CD4-positive, alpha-beta T cell (primary cell): ENCODE measurements around the gene EXD3. TPM values are rescaled to one million over a fixed set of nuclear protein-coding genes. Genes with fewer than 3 reads are reported as not detected.

ENCODE experiments used
- ATAC-seq: fragments of 200-7000 bp; cut with Tn5 transposase; one replicate; pipeline ENCODE4 v1.10.0; 2022; ENCODE audit warnings: mild to moderate bottlenecking; ENCODE audit not compliant: poor library complexity
- CTCF ChIA-PET: fragments of 350-600 bp; sonication (Branson Sonifier 250); formaldehyde crosslinking; loops from one replicate; lab custom pipeline; 2021; ENCODE audit warnings: antibody characterized with exemption, inconsistent platforms; lab: Charles Lee
- POLR2A ChIA-PET: fragments of 350-600 bp; sonication (Branson Sonifier 250); formaldehyde crosslinking; loops from one replicate; lab custom pipeline; 2021; ENCODE audit warnings: antibody characterized with exemption, inconsistent platforms; lab: Charles Lee
- DNase-seq, 14 experiments: peaks; one replicate each; pipeline ENCODE4 v3.0.0-alpha.2; 2013 to 2020; ENCODE audit warnings: mixed read lengths in 2 of 14
- H3K27ac ChIP-seq, 2 donors: one replicate each; pipeline versions ENCODE4 v1.5.1 to v1.7.0; 2013; ENCODE audit warnings: low read length in 2 of 2, low read depth in 1 of 2, mild to moderate bottlenecking in 1 of 2
- H3K27me3 ChIP-seq, 2 experiments: 1 replicate in 1 of 2; 2 replicates in 1 of 2; pipeline versions ENCODE4 v1.6.1 to v1.7.0; 2013; ENCODE audit warnings: low read length in 2 of 2, control low read depth in 1 of 2, mild to moderate bottlenecking in 1 of 2, moderate library complexity in 1 of 2; ENCODE audit not compliant: insufficient read depth in 2 of 2, control insufficient read depth in 1 of 2
- H3K36me3 ChIP-seq: one replicate; pipeline ENCODE4 v1.6.1; 2013; ENCODE audit warnings: low read length, control low read depth; ENCODE audit not compliant: insufficient read depth
- H3K4me1 ChIP-seq: one replicate; pipeline ENCODE4 v1.6.1; 2013; ENCODE audit warnings: low read length, control low read depth; ENCODE audit not compliant: insufficient read depth
- H3K4me3 ChIP-seq: one replicate; pipeline ENCODE4 v1.5.1; 2013; ENCODE audit warnings: mild to moderate bottlenecking, low read length, moderate library complexity
- H3K9me3 ChIP-seq, 2 experiments: 1 replicate in 1 of 2; 2 replicates in 1 of 2; pipeline versions ENCODE4 v1.6.1 to v1.7.0; 2013; ENCODE audit warnings: low read length in 2 of 2, mild to moderate bottlenecking in 2 of 2, control low read depth in 1 of 2, moderate library complexity in 1 of 2; ENCODE audit not compliant: control insufficient read depth in 1 of 2, insufficient read depth in 1 of 2
- H3K27ac Mint-ChIP-seq: one replicate; pipeline ENCODE4 v1.8.0; 2020; ENCODE audit warnings: mixed read lengths
- H3K27me3 Mint-ChIP-seq: one replicate; pipeline ENCODE4 v1.8.0; 2021; ENCODE audit warnings: mixed read lengths
- H3K36me3 Mint-ChIP-seq: one replicate; pipeline ENCODE4 v1.8.0; 2021; ENCODE audit warnings: low read depth, mixed read lengths
- H3K4me1 Mint-ChIP-seq: one replicate; pipeline ENCODE4 v1.8.0; 2021; ENCODE audit warnings: low read depth, mixed read lengths
- H3K4me3 Mint-ChIP-seq: one replicate; pipeline ENCODE4 v1.8.0; 2020; ENCODE audit warnings: mild to moderate bottlenecking, mixed read lengths
- H3K9me3 Mint-ChIP-seq: one replicate; pipeline ENCODE4 v1.8.0; 2020; ENCODE audit warnings: mixed read lengths
- CTCF ChIP-seq: fragments of 200-600 bp; IDR thresholded peaks from one replicate; pipeline ENCODE4 v1.8.0; 2022; ENCODE audit warnings: antibody characterized with exemption, mild to moderate bottlenecking
- intact Hi-C, 2 experiments: fragments of 100-400 bp; cut with DNase I in 1 of 2; cut with micrococcal nuclease in 1 of 2; formaldehyde crosslinking; loops; one replicate each; pipeline versions ENCODE4 v1.15.1 to v1.9.0; 2023 to 2025; cut with DNase I, micrococcal nuclease
- total RNA-seq, 174 experiments: library from RNA in 2 of 174; stranded (reverse) in 2 of 174; gene quantifications; one replicate each; pipeline ENCODE4 v1.2.3 and lab custom pipeline; 2021 to 2026

Gene EXD3
- total RNA-seq, 2 experiments from 2014 or later = 14.9 to 16.9 TPM

DNA sequence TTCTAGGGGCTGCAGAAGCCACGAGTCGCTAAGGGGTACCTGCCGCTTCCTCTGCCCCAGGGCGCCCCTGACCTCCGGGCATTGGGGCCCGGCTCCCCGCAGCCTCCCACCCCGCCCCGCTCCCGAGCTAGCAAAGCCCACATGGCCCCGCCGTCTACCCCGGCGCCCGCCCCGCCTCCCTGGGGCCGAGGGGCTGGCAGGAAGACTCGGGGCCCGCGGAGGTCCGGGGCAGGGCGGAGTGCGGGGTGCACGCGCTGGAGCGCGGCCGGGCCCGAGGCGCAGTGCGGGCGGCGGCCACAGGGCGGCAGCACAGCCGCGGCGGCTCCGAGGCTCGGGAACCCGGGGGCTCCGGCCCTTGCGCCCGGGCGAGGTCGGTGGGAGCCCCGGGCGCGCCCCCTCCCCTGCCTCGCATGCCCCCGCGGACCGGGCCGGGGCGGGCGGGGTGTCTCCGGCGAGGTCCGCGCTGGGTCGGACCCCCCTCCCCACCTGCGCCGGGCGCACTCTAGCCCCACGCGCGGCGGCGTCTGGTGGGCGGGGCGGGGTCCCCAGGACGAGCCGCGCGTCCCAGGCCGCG is 127.6 kb downstream of the EXD3 start:
- Histone ChIP-seq H3K4me3 (peak overlapping the region; percentile 17), H3K27ac (no peak overlapping the region), H3K27me3 (peaks cover 62 to 65% of the 10 kb centered on the region in 2 experiments), H3K9me3 (peaks cover 0 to 27% of the 10 kb centered on the region in 2 experiments), H3K4me1 (peaks cover 15% of the 10 kb centered on the region), H3K36me3 (no peaks in the 10 kb centered on the region)
- Mint-ChIP-seq H3K36me3 (no peaks in the 10 kb centered on the region), H3K9me3 (no peaks in the 10 kb centered on the region), H3K4me3 (no peak overlapping the region), H3K4me1 (no peaks in the 10 kb centered on the region), H3K27me3 (peaks cover 41% of the 10 kb centered on the region), H3K27ac (no peak overlapping the region)
- TF ChIP-seq CTCF = no peak
- ChIA-PET CTCF (no interaction called here), POLR2A (no interaction called here)
- peak in 11 of 14 experiments; percentile 26 to 79 (median 42) for DNase-seq
- intact Hi-C loops = loop anchor here (2.0 to 5.0 kb wide), 3 partner anchors 111 to 231 kb away; no protein-coding TSS in a partner anchor
- ATAC-seq = peak; percentile 89

DNA sequence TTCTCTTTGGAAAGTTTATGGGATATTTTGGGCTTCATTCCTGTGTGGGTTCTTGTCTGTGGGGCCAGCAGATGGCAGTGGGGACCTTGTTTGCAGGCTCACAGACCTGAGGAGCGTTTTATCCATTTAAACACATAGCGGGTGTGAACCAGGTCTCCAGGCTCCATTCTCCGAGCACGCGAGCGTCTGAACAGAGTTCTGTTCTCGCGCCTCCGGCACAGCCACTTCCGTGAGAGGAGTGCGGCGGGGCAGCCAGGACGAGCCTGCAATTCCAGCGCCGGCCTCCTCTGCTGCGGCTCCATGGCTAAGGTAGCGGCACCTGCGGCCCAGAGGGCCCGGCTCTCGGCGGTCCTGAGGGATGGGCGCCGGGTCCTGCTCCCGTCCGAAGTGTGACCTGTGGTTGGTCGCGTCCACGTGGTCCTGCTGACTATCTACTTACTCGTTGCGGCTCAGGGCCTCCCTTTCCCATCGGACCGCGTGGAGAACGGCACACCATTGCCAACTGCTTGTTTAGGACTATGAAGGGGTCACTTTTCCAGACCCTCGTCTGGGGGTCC is 128.2 kb downstream of the EXD3 start:
- ATAC-seq (peak; percentile 37), DNase-seq (peak in 2 of 14 experiments; percentile 28 to 36)
- no peak overlapping the region for H3K27ac Mint-ChIP-seq
- peaks cover 15% of the 10 kb centered on the region for H3K4me1 ChIP-seq
- H3K4me1 Mint-ChIP-seq = no peaks in the 10 kb centered on the region
- H3K4me3 ChIP-seq = peak overlapping the region; percentile 17
- no peaks in the 10 kb centered on the region for H3K36me3 Mint-ChIP-seq
- H3K9me3 ChIP-seq = peaks cover 0 to 27% of the 10 kb centered on the region in 2 experiments
- H3K27ac ChIP-seq = no peak overlapping the region
- CTCF ChIA-PET = no interaction called here
- intact Hi-C loops = loop anchor here (2.0 to 5.0 kb wide), 3 partner anchors 112 to 232 kb away; no protein-coding TSS in a partner anchor
- peaks cover 38% of the 10 kb centered on the region for H3K27me3 Mint-ChIP-seq
- no peaks in the 10 kb centered on the region for H3K36me3 ChIP-seq
- peaks cover 57 to 60% of the 10 kb centered on the region in 2 experiments for H3K27me3 ChIP-seq
- TF ChIP-seq CTCF = no peak
- H3K4me3 Mint-ChIP-seq = peak overlapping the region; percentile 34
- H3K9me3 Mint-ChIP-seq = no peaks in the 10 kb centered on the region
- POLR2A ChIA-PET = no interaction called here

- no peak for TF ChIP-seq CTCF
- DNase-seq (peak in 3 of 14 experiments; percentile 36 to 61 (median 44)), ATAC-seq (peak; percentile 24)
- Histone ChIP-seq H3K9me3 (peaks cover 0 to 27% of the 10 kb centered on the region in 2 experiments), H3K4me1 (peaks cover 15% of the 10 kb centered on the region), H3K27ac (no peak overlapping the region), H3K4me3 (no peak overlapping the region), H3K36me3 (no peaks in the 10 kb centered on the region), H3K27me3 (peaks cover 52 to 54% of the 10 kb centered on the region in 2 experiments)
- no peak overlapping the region for H3K27ac Mint-ChIP-seq
- ChIA-PET POLR2A (no interaction called here), CTCF (no interaction called here)
- no peaks in the 10 kb centered on the region for H3K4me1 Mint-ChIP-seq
- peaks cover 38% of the 10 kb centered on the region for H3K27me3 Mint-ChIP-seq
- H3K9me3 Mint-ChIP-seq = no peaks in the 10 kb centered on the region
- H3K4me3 Mint-ChIP-seq = peak overlapping the region; percentile 34
- intact Hi-C loops = loop anchor here (2.0 kb wide), 2 partner anchors 113 to 233 kb away; no protein-coding TSS in a partner anchor
- no peaks in the 10 kb centered on the region for H3K36me3 Mint-ChIP-seq
Observed at GRCh38 chr9:137294091-137294680, 128.8 kb downstream of the EXD3 start.
